B cell (primary cell): Measurements from ENCODE around the gene FAHD2A.

Experiments used
- CTCF ChIP-seq: fragments of 200-600 bp; IDR thresholded peaks from one replicate; pipeline ENCODE4 v1.8.0; 2022; ENCODE audit warnings: antibody characterized with exemption, mild to moderate bottlenecking
- EZH2 ChIP-seq: IDR thresholded peaks from 2 replicates; pipeline ENCODE4 v1.6.1; 2012; ENCODE audit warnings: borderline replicate concordance, low read depth, mild to moderate bottlenecking, moderate library complexity, low read length; ENCODE audit not compliant: insufficient read depth, poor library complexity, severe bottlenecking

- no peak for TF ChIP-seq CTCF
- TF ChIP-seq EZH2 = no peak
These were observed 29.7 kb upstream of the FAHD2A start for GRCh38 chr2:95372845-95373244.
